GM21737 (cell line): ENCODE results near the gene C16orf74.
A peak's percentile ranks its signal among the peaks of the same experiment; 100 is the strongest.

Source experiments
- ATAC-seq: cut with Tn5 transposase; IDR thresholded peaks from one replicate; pipeline ENCODE4 v1.9.1; 2021; ENCODE audit warnings: mild to moderate bottlenecking, moderate library complexity; ENCODE audit not compliant: unreplicated experiment

C16orf74 gene

GRCh38 chr16:85698935-85699558, 51.8 kb downstream of the C16orf74 start:
- ATAC-seq = no peak

GRCh38 chr16:85698459-85698891, 52.4 kb downstream of the C16orf74 start:
- ATAC-seq = no peak

- no peak for ATAC-seq
Observed at GRCh38 chr16:85697431-85697830, 53.5 kb downstream of the C16orf74 start.

GRCh38 chr16:85696781-85697180, 54.1 kb downstream of the C16orf74 start:
- no peak for ATAC-seq

GRCh38 chr16:85695196-85696128, 55.4 kb downstream of the C16orf74 start:
- ATAC-seq = no peak

GRCh38 chr16:85690469-85691064, 60.3 kb downstream of the C16orf74 start:
- ATAC-seq = no peak

- no peak for ATAC-seq
Observed at GRCh38 chr16:85689950-85690320, 61.0 kb downstream of the C16orf74 start.

GRCh38 chr16:85689285-85689949, 61.5 kb downstream of the C16orf74 start:
- no peak for ATAC-seq

- ATAC-seq = peak; percentile 91
Observed at GRCh38 chr16:85688586-85689284, 62.2 kb downstream of the C16orf74 start, which contains the start of gene GINS2. GINS2 (minus strand) TSS chr16:85688954; CDS start chr16:85688898, 56 bp downstream.

GRCh38 chr16:85687651-85688471, 63.0 kb downstream of the C16orf74 start:
- ATAC-seq = no peak

GRCh38 chr16:85686912-85687591, 63.8 kb downstream of the C16orf74 start:
- no peak for ATAC-seq

GRCh38 chr16:85685251-85685650, 65.6 kb downstream of the C16orf74 start:
- no peak for ATAC-seq

GRCh38 chr16:85683363-85683762, 67.5 kb downstream of the C16orf74 start:
- no peak for ATAC-seq

GRCh38 chr16:85682516-85682915, 68.4 kb downstream of the C16orf74 start:
- no peak for ATAC-seq

GRCh38 chr16:85681255-85681654, 69.6 kb downstream of the C16orf74 start:
- ATAC-seq = no peak

- ATAC-seq = no peak
Observed at GRCh38 chr16:85680352-85680944, 70.4 kb downstream of the C16orf74 start.

- ATAC-seq = no peak
Observed at GRCh38 chr16:85679870-85680269, 71.0 kb downstream of the C16orf74 start.

GRCh38 chr16:85678821-85679220, 72.1 kb downstream of the C16orf74 start:
- no peak for ATAC-seq

GRCh38 chr16:85678016-85678415, 72.9 kb downstream of the C16orf74 start:
- ATAC-seq = no peak
